Measurements from ENCODE around the gene KBTBD2. TPM values are rescaled to one million over a fixed set of nuclear protein-coding genes. Genes with fewer than 3 reads are reported as not detected.
"Not testable (repeated sequence)": the region's sequence is repeated elsewhere in the genome, so short reads cannot be mapped to it uniquely, and the experiment has no call there.

Gene KBTBD2
- total RNA-seq, 1 experiment from 2014 or later: 58.7 TPM

- CTCF ChIA-PET: interaction anchor here (0.5 kb wide), 1 partner anchor 38 kb away, joined by 3 read pairs; no protein-coding TSS in a partner anchor
- no peak for DNase-seq
- Mint-ChIP-seq H3K9me3 (ENCODE audit: low read depth, unreplicated experiment) (peaks cover 2% of the 10 kb centered on the region), H3K4me3 (ENCODE audit: low read depth, unreplicated experiment) (no peak overlapping the region), H3K27me3 (ENCODE audit: unreplicated experiment) (no peaks in the 10 kb centered on the region), H3K27ac (ENCODE audit: unreplicated experiment) (no peak overlapping the region), H3K36me3 (ENCODE audit: insufficient read depth, unreplicated experiment) (peaks cover 50% of the 10 kb centered on the region), H3K4me1 (ENCODE audit: low read depth, unreplicated experiment) (no peaks in the 10 kb centered on the region)
- BruUV-seq (replicated peaks): no TSS peak
- intact Hi-C loops (cut with micrococcal nuclease; ENCODE audit: unreplicated experiment): no loop called here
- TF ChIP-seq CTCF (IDR thresholded peaks at IDR 0.05; ENCODE audit: unreplicated experiment): no peak
Observed at GRCh38 chr7:32868116-32868515, 23.4 kb downstream of the KBTBD2 start.

GRCh38 chr7:32865448-32866030 is 26.0 kb downstream of the KBTBD2 start:
- intact Hi-C loops (cut with micrococcal nuclease; ENCODE audit: unreplicated experiment): no loop called here
- Mint-ChIP-seq H3K4me1 (ENCODE audit: low read depth, unreplicated experiment) (no peaks in the 10 kb centered on the region), H3K27ac (ENCODE audit: unreplicated experiment) (no peak overlapping the region), H3K36me3 (ENCODE audit: insufficient read depth, unreplicated experiment) (peaks cover 34% of the 10 kb centered on the region), H3K9me3 (ENCODE audit: low read depth, unreplicated experiment) (peaks cover 2% of the 10 kb centered on the region), H3K4me3 (ENCODE audit: low read depth, unreplicated experiment) (no peak overlapping the region), H3K27me3 (ENCODE audit: unreplicated experiment) (no peaks in the 10 kb centered on the region)
- no TSS peak for BruUV-seq (replicated peaks)
- no peak for DNase-seq
- TF ChIP-seq CTCF (IDR thresholded peaks at IDR 0.05; ENCODE audit: unreplicated experiment): no peak
- CTCF ChIA-PET: no interaction called here

GRCh38 chr7:32863872-32864271 is 27.7 kb downstream of the KBTBD2 start:
- H3K9me3 Mint-ChIP-seq (ENCODE audit: low read depth, unreplicated experiment); H3K4me3 Mint-ChIP-seq (ENCODE audit: low read depth, unreplicated experiment); BruUV-seq (replicated peaks); H3K27me3 Mint-ChIP-seq (ENCODE audit: unreplicated experiment); intact Hi-C loops (cut with micrococcal nuclease; ENCODE audit: unreplicated experiment); H3K4me1 Mint-ChIP-seq (ENCODE audit: low read depth, unreplicated experiment); DNase-seq: not testable (repeated sequence)
- CTCF ChIA-PET: interaction anchor here (0.6 kb wide), 1 partner anchor 252 kb away, joined by 4 read pairs; no protein-coding TSS in a partner anchor
- Mint-ChIP-seq H3K36me3 (ENCODE audit: insufficient read depth, unreplicated experiment) (peaks cover 19% of the 10 kb centered on the region), H3K27ac (ENCODE audit: unreplicated experiment) (peak overlapping the region; percentile 0)

GRCh38 chr7:32860090-32860489 is 31.5 kb downstream of the KBTBD2 start:
- CTCF ChIA-PET: interaction anchor here (0.7 kb wide), 1 partner anchor 24 kb away, joined by 3 read pairs; no protein-coding TSS in a partner anchor
- Mint-ChIP-seq H3K4me1 (ENCODE audit: low read depth, unreplicated experiment) (no peaks in the 10 kb centered on the region), H3K9me3 (ENCODE audit: low read depth, unreplicated experiment) (no peaks in the 10 kb centered on the region), H3K4me3 (ENCODE audit: low read depth, unreplicated experiment) (no peak overlapping the region), H3K36me3 (ENCODE audit: insufficient read depth, unreplicated experiment) (no peaks in the 10 kb centered on the region), H3K27me3 (ENCODE audit: unreplicated experiment) (no peaks in the 10 kb centered on the region), H3K27ac (ENCODE audit: unreplicated experiment) (no peak overlapping the region)
- intact Hi-C loops (cut with micrococcal nuclease; ENCODE audit: unreplicated experiment): no loop called here
- no peak for TF ChIP-seq CTCF (IDR thresholded peaks at IDR 0.05; ENCODE audit: unreplicated experiment)
- BruUV-seq (replicated peaks): no TSS peak
- no peak for DNase-seq

GRCh38 chr7:32858648-32859047 is 32.9 kb downstream of the KBTBD2 start:
- Mint-ChIP-seq H3K27ac (ENCODE audit: unreplicated experiment) (no peak overlapping the region), H3K27me3 (ENCODE audit: unreplicated experiment) (no peaks in the 10 kb centered on the region), H3K9me3 (ENCODE audit: low read depth, unreplicated experiment) (no peaks in the 10 kb centered on the region), H3K4me3 (ENCODE audit: low read depth, unreplicated experiment) (no peak overlapping the region), H3K4me1 (ENCODE audit: low read depth, unreplicated experiment) (no peaks in the 10 kb centered on the region), H3K36me3 (ENCODE audit: insufficient read depth, unreplicated experiment) (no peaks in the 10 kb centered on the region)
- no peak for TF ChIP-seq CTCF (IDR thresholded peaks at IDR 0.05; ENCODE audit: unreplicated experiment)
- CTCF ChIA-PET: interaction anchor here (1.7 kb wide), 1 partner anchor 12 kb away, joined by 7 read pairs; no protein-coding TSS in a partner anchor
- DNase-seq: no peak
- BruUV-seq (replicated peaks): no TSS peak
- intact Hi-C loops (cut with micrococcal nuclease; ENCODE audit: unreplicated experiment): no loop called here

GRCh38 chr7:32857063-32857462 is 34.5 kb downstream of the KBTBD2 start:
- CTCF ChIA-PET; H3K36me3 Mint-ChIP-seq (ENCODE audit: insufficient read depth, unreplicated experiment); H3K9me3 Mint-ChIP-seq (ENCODE audit: low read depth, unreplicated experiment): not testable (repeated sequence)

More at GRCh38 chr7:32857063-32857462, 34.5 kb downstream of the KBTBD2 start:
- intact Hi-C loops (cut with micrococcal nuclease; ENCODE audit: unreplicated experiment); H3K4me3 Mint-ChIP-seq (ENCODE audit: low read depth, unreplicated experiment); H3K27ac Mint-ChIP-seq (ENCODE audit: unreplicated experiment); DNase-seq; BruUV-seq (replicated peaks); H3K27me3 Mint-ChIP-seq (ENCODE audit: unreplicated experiment); H3K4me1 Mint-ChIP-seq (ENCODE audit: low read depth, unreplicated experiment): not testable (repeated sequence)
